ENCODE measurements around the gene CCDC88B.

Gene CCDC88B, protein sequence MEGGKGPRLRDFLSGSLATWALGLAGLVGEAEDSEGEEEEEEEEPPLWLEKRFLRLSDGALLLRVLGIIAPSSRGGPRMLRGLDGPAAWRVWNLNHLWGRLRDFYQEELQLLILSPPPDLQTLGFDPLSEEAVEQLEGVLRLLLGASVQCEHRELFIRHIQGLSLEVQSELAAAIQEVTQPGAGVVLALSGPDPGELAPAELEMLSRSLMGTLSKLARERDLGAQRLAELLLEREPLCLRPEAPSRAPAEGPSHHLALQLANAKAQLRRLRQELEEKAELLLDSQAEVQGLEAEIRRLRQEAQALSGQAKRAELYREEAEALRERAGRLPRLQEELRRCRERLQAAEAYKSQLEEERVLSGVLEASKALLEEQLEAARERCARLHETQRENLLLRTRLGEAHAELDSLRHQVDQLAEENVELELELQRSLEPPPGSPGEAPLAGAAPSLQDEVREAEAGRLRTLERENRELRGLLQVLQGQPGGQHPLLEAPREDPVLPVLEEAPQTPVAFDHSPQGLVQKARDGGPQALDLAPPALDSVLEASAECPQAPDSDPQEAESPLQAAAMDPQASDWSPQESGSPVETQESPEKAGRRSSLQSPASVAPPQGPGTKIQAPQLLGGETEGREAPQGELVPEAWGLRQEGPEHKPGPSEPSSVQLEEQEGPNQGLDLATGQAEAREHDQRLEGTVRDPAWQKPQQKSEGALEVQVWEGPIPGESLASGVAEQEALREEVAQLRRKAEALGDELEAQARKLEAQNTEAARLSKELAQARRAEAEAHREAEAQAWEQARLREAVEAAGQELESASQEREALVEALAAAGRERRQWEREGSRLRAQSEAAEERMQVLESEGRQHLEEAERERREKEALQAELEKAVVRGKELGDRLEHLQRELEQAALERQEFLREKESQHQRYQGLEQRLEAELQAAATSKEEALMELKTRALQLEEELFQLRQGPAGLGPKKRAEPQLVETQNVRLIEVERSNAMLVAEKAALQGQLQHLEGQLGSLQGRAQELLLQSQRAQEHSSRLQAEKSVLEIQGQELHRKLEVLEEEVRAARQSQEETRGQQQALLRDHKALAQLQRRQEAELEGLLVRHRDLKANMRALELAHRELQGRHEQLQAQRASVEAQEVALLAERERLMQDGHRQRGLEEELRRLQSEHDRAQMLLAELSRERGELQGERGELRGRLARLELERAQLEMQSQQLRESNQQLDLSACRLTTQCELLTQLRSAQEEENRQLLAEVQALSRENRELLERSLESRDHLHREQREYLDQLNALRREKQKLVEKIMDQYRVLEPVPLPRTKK (N-terminal part only)

DNA sequence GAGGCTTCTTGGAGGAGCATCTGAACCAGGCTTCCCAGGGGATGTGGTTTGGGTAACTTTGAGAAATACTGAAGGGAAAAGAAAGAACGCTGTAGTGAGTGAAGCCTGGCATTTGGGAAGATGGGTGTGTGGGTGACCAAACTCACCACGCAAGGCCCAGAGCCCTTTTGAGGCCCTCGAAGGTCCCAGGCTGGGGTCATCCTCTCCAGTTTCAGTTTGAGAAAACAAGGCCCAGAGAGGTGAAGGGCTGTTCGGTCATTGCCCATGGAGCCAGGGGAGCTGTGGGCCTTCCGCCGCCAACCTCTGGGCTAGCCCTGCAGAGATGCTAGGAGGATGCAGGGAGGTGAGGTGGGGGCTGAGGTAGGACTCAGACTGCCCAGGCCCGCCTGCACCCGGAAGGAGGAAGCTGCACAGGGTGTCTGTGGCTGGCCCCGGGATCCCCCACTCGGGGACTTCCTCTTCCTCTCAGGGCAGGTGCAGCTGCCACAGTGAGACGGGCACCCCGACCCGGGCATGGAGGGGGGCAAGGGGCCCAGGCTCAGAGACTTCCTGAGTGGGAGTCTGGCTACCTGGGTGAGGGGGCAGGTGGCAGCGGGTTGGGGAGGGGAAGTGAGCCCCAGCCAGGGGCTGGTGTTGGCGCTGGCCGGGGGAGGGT lies at the start of gene CCDC88B:
TSS of gene CCDC88B (plus strand) at position 451 of the 655 bp plus-strand sequence. CDS start at position 514, 63 bp downstream.
- DNase-seq = peak; percentile 62 to 74

DNA sequence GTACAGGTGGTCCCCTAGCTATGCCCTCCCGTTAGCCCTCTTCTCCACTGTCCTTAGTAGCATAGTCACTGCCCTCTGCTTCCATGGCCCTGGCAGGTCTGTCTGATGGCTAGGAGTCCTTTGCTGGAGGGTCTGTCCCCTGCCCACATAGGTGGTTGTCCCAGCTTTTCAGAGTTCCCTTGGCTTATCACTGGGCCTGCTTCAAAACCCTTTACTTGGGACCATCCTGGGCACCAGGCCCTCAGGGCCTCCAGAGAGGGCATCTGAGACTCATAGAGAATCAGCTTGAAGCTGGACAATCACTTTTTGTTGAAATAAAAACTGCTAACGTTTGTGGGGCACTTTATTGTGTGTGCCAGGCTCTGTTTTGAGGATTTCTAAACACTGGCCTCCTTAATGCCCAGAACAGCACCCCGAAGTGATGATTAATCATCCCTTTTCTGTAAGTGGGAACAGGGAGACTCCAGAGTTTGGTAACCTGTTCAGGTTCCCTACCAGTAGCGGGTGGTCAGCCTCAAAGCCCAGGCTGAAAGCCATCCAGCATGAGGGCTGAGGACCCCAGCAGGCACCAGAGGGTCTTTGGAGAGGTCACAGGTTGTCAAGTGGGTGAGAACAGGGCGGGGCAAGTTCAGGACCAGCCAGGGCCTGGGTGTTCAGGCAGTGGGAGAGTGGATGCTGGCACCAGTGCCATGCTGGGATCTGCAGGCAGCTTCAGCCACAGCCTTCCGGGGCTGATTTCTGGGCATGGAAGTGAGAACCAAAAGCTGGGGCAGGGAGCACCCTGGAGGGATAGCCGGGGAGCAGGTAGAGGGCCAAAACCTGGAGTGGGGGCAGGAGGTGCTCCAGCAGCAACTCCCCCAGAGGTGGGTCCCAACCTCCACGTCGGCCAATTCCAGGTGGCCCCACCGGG lies 49.4 kb upstream of the CCDC88B start:
- no peak for DNase-seq

DNA sequence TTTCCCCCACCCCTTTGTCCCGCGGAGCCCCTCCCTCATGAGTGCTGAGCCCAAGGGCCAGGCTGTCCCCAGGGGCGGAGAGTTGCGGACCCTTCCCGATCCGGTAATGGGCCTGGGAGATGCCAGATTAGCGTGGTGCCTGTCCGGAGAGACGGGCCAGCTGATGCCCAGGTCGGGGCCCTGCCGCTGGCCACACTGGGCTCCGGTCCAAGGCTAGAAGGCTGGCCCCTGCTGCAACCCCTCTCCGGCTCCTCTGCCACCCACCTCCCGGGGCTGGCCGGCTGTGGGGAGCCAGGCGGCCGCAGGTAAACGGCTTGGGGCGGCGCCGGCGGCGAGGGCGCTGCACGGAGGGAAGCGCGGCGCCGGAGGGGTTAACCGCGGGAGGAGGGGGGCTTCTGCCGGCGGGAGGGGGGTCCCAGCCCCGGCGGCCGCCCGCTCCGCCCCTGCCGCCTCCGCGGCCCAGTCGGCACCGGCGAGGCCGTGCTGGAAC lies 48.7 kb upstream of the CCDC88B start, which contains the start of gene KCNK4:
TSS of gene KCNK4 (plus strand) at position 41 of the 490 bp plus-strand sequence. CDS start 1,717 bp downstream, outside the sequence.
- DNase-seq = no peak

DNA sequence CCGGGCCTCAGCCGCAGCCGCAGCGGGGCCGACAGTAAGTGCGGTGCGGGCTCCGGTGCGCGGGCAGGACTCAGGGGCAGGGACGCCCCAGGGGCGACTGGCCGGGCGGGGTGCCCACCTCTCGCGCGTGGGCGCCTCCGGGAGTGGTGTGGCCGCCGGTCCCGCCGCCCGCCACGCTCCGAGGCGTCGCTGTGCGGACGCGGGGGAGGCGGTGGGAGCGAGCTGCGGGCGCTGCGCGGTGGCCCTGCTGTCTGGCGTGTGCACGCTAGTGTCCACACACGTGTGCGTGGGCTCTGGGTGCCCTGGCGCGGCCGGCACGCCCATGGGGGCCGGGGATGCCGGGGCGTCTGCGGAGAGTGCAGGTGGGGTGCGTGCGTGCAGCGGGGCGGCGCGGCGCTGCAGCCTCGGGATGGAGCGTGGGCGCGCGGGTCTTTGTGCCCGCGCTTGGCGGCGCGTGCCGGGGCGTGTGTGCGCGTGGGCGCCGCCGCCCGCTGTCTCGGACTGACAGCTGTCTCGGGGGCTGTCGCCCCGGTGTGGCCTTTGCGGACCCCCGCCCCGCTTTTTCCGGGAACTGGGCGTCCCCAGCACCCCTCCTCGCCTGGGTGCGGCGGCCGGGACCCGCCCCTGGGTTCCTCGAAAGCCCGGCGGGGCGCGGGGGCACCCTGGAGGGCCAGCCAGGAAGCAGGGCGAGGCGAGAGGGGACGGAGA lies 48.1 kb upstream of the CCDC88B start:
- no peak for DNase-seq

DNA sequence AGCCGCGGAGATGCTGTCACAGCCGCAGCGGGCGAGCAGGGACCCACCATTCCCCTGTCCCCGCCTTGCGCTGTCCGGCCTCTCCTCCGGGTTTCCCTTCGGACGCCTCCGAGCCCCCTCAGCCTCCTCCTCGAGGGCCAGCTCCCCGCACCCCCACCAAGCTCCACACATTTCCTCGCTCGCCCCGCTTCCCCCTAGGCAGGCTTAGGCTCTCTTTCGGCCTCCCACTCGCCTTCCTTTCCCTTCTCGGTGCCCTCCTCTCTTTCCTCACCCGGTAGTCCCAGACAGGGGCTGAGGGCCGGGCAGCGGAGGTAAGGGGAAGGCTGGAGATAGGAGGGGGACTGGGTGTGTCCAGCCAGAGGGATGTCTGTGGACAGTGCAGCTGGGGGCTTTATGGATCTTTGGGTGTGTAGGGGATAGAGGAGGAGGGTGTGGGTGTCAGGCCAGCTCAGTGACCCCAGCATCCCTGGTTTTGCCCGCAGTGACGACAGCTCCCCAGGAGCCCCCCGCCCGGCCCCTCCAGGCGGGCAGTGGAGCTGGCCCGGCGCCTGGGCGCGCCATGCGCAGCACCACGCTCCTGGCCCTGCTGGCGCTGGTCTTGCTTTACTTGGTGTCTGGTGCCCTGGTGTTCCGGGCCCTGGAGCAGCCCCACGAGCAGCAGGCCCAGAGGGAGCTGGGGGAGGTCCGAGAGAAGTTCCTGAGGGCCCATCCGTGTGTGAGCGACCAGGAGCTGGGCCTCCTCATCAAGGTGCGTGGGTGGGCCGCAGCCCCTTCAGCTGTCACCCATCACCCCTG lies 47.3 kb upstream of the CCDC88B start:
- DNase-seq = no peak

DNA sequence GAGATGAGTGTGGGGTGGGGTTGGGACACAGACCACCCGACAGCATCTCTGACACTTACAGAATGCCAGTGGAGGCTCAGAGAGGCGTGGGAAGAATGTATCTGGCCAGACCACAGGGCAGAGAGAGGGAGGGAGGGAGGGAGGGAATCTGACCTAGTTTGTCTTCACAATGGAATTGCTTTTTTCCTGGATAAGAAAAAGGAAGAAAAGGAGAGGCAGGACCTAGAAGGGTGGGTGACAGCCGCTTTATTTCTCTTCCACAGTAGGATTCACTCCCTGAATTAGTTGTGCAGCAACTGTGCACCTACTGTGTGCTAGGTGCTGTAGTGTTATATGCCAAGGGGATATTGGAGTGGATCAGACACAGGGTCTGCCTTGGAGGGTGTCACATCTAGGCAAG lies 45.2 kb upstream of the CCDC88B start:
- no peak for DNase-seq

DNA sequence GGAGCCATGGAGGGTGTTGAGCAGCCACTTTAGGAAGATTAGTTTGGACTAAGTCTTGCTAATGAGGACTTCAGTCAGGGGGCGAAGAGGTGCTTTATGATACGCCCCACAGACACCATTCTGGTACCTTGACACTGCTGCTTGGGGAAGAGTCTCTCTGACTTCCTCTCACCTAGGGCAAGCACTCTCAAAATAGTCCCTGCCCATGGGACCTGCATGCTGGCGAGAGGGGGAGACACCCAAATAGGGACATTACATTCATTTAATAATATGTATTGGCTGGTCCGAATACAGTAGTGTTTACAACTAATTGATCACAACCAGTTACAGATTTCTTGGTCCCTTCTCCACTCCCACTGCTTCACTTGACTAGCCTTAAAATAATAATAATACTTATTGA lies 44.2 kb upstream of the CCDC88B start:
- no peak for DNase-seq

DNA sequence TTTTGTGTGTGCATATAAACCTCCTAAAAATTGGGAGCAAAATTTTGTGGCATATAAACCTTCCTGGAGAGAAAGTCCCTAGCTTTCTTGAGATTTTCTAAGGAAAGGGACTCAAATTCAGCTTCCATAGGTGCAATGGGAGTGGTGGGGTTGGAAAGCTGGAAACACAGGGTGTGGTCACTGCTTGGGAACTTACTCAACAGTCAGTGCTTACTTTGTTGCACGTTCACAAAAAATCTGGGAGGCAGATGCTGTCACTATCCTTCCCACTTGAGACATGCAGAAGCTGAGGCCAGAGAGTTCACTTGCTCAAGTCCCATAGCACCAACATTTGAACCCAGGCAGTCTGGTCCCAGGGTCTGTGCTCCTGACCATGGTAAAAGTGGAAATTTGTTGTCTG lies 43.8 kb upstream of the CCDC88B start:
- DNase-seq = no peak

DNA sequence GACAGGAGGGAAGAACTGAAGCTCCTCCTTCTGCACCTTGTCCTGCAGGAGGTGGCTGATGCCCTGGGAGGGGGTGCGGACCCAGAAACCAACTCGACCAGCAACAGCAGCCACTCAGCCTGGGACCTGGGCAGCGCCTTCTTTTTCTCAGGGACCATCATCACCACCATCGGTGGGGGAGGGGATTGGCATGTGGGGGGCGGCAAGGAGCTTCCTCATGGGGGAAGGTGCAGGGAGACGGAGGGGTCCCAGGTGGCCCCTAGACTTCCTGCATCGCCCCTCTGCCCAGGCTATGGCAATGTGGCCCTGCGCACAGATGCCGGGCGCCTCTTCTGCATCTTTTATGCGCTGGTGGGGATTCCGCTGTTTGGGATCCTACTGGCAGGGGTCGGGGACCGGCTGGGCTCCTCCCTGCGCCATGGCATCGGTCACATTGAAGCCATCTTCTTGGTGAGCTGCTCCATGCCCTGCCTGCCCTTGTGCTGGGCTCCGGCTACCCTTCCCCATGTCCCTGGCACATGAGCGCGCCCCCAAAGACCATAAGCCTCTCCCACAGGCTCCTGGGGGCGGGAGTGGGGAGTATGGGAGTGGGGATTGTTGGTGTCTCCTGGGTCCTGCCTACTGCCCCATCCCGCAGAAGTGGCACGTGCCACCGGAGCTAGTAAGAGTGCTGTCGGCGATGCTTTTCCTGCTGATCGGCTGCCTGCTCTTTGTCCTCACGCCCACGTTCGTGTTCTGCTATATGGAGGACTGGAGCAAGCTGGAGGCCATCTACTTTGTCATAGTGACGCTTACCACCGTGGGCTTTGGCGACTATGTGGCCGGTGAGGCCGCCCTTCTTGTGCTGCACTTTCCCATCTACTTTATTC lies 42.9 kb upstream of the CCDC88B start:
- no peak for DNase-seq

DNA sequence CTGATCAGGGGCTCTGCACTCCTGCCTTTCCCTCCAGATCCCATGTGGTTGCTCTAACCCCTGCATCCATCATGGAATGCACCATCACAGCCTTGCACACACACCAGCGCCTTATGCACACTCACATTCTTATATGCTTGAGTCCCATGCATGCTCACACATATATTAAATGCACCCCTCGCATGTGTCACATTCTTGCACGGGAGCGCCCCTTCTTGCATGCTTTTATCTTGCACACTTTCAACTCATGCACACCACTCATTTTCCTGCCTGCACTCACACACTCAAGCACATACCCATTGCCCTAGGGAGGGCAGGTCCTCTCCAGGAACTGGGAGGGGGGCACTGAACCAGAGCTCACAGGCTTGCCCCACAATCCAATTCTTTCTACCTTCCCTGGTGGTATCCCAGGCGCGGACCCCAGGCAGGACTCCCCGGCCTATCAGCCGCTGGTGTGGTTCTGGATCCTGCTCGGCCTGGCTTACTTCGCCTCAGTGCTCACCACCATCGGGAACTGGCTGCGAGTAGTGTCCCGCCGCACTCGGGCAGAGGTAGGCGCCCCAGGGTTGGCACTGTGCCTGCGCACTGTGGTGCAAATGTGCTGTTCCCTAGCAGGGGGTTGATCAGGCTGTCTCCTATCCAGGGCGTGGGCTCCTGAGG lies 42.2 kb upstream of the CCDC88B start:
- no peak for DNase-seq

DNA sequence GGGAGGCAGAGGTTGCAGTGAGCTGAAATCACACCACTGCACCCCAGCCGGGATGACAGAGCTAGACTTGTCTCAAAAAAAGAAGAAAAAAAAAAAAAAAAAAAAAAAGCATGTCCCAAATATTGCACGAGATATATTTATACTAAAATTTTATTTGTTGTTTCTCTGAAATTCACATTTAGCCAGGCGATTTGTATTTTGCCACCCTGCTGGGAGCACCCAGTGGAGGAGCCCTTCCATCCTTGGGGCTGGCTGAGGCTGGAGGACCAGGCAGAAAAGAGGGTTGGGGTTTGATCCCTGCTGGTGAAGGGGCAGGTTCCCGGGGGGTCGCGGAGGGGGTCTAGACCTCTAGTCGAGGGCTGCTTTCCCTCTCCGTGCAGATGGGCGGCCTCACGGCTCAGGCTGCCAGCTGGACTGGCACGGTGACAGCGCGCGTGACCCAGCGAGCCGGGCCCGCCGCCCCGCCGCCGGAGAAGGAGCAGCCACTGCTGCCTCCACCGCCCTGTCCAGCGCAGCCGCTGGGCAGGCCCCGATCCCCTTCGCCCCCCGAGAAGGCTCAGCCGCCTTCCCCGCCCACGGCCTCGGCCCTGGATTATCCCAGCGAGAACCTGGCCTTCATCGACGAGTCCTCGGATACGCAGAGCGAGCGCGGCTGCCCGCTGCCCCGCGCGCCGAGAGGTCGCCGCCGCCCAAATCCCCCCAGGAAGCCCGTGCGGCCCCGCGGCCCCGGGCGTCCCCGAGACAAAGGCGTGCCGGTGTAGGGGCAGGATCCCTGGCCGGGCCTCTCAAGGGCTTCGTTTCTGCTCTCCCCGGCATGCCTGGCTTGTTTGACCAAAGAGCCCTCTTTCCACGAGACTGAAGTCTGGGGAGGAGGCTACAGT lies 40.8 kb upstream of the CCDC88B start:
- no peak for DNase-seq

DNA sequence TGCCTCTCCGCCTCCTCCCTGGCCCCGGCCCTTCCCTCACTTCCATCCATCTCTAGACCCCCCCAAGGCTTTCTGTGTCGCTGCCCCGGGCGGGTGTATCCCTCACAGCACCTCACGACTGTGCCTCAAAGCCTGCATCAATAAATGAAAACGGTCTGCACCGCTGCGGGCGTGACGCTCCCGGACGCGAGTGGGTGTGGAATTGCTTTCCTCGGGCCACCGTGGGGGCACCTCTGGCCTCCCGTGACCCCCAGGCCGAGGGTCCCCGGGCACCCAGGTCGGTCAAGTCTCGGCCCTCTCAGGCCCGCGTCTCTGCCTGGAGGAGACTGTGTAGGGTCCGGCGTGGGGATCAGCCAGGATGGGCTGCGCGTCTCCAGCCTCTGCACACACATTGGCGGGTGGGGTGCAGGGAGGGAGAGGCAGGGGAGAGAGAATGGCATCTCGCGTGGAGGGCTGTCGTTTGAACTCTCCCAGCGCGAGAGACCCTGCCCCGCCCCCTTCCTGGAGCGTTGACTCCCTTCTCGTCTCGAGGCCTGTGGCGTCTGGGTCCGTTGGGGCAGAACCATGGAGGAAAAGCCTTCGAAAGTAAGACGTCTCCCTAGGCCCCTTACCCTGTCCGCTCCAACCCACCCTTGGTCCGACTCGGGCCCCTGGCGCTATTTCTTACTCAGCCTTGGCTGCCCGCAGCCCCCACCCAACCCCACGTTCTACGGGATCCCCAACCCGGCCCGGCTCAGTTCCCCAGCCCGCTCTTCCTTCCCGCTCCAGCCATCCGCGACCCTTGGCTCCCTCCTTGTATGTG lies 40.0 kb upstream of the CCDC88B start, which contains the start of gene CATSPERZ:
TSS of gene CATSPERZ (plus strand) at position 512 of the 802 bp plus-strand sequence. CDS start at position 565, 53 bp downstream.
- DNase-seq = no peak

DNA sequence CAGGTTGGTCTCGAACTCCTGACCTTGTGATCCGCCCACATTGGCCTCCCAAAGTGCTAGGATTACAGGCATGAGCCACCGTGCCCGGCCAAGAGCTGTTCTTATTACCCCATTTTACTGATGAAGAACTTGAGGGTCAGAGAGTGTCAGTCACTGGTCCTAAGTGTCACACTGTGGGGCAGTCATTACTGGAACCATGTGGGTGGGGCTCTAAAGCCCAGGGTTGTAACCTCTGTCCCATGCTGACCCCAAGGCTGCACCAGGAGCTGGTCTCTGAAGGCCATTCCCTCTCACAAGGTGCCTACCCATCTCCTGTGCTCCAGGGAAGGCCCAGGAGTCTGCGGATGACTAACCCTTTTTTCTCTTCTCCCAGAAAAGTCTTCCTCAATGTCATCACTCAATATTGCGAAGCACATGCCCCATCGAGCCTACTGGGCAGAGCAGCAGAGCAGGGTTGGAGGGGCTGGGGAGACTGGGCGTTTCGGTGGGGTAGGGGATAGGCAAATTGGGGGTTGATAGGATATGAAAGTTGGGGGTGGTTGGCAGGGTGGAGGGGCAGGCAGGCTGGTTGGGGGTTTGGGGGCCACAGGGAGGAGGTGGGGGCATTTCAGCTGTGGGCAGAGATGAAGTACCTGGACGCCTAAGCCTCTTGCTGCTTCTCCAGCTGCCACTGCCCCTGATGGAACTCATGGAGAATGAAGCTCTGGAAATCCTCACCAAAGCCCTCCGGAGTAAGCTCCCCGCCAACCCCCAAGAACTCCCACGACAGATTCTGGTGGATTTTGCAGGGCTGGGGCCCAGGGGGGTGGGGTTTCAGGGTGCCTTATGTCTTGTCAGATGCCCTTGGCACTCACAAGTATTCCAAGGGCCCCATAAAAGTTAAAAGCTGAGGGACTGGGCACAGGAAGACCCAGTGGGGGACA lies 36.6 kb upstream of the CCDC88B start:
- DNase-seq = no peak

DNA sequence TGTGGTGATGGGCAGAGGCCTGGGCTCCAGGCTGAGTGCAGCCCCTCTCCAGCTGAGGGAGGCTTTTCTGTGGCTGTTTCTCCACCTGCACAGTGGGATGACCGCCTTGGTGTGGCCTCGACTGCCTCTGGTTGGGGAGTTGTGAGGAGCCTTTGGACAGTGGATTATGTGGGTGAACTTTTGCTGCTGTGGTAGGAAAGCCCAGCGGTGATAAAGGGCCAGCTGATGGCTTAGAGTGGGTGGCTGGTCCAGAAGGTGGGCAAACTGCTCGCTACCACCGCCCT lies 36.0 kb upstream of the CCDC88B start:
- no peak for DNase-seq
